NCI-H187 (cell line): ENCODE results near the gene OR6P1.

ENCODE experiments used
- DNase-seq, 2 experiments: peaks; one replicate each; lab custom pipeline; 2025; lab: John Stamatoyannopoulos, UW

The OR6P1 gene

GRCh38 chr1:158516966-158517365 is 53.4 kb downstream of the OR6P1 start:
- no peak for DNase-seq
